Muscle layer of colon (tissue), 2 donors: ENCODE results near the gene MTF2.

Source experiments
- H3K27ac ChIP-seq: one replicate; pipeline ENCODE4 v1.7.0; 2013; ENCODE audit warnings: low read depth, mild to moderate bottlenecking, low read length, moderate library complexity
- H3K27me3 ChIP-seq, 2 donors: one replicate each; pipeline ENCODE4 v1.7.0; 2013; ENCODE audit warnings: low read length in 2 of 2, mild to moderate bottlenecking in 2 of 2; ENCODE audit not compliant: insufficient read depth in 2 of 2, control insufficient read depth in 1 of 2
- H3K36me3 ChIP-seq: one replicate; pipeline ENCODE4 v1.7.0; 2013; ENCODE audit warnings: mild to moderate bottlenecking, low read length; ENCODE audit not compliant: insufficient read depth
- H3K4me1 ChIP-seq: one replicate; pipeline ENCODE4 v1.7.0; 2013; ENCODE audit warnings: mild to moderate bottlenecking, low read length; ENCODE audit not compliant: insufficient read depth
- H3K4me3 ChIP-seq, 2 donors: one replicate each; pipeline ENCODE4 v1.7.0; 2013; ENCODE audit warnings: low read length in 2 of 2, low read depth in 1 of 2, mild to moderate bottlenecking in 1 of 2, moderate library complexity in 1 of 2
- H3K9ac ChIP-seq: one replicate; pipeline ENCODE4 v1.7.0; 2013; ENCODE audit warnings: low read length
- H3K9me3 ChIP-seq: one replicate; pipeline ENCODE4 v1.7.0; 2013; ENCODE audit warnings: mild to moderate bottlenecking, low read length
- donor health status: abdominal sarcoma.
- donor health status: Adenocarcinoma of cecum.

Gene MTF2

GRCh38 chr1:93114391-93114790, 35.3 kb downstream of the MTF2 start:
- Histone ChIP-seq H3K27me3 (no peaks in the 10 kb centered on the region), H3K9me3 (no peaks in the 10 kb centered on the region), H3K4me1 (no peaks in the 10 kb centered on the region), H3K4me3 (no peak overlapping the region), H3K9ac (no peak overlapping the region), H3K36me3 (peaks cover 14% of the 10 kb centered on the region), H3K27ac (no peak overlapping the region)

DNA sequence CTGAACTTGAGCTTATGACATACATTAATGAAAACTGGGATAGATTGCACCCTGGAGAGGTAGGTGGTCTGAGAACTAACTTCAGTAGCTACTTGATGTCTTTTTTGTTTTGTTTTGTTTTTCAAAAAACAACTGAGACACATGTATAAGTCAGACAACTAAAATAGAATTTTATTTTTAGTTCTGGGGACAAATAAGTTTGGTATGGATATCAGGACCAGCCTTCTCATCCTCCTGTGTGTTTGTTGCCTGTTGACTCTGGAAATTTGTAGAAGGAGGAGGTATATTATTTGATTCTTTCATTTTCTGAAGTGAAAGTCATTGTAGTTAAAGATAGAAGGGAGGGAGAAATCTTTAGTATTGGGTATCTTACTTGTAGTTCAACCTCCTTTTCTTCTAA, 41.5 kb downstream of the MTF2 start:
- no peak overlapping the region for H3K4me3 ChIP-seq
- no peaks in the 10 kb centered on the region for H3K4me1 ChIP-seq
- no peaks in the 10 kb centered on the region for H3K27me3 ChIP-seq
- no peaks in the 10 kb centered on the region for H3K9me3 ChIP-seq
- H3K36me3 ChIP-seq = peaks cover 22% of the 10 kb centered on the region
- no peak overlapping the region for H3K27ac ChIP-seq
- no peak overlapping the region for H3K9ac ChIP-seq

DNA sequence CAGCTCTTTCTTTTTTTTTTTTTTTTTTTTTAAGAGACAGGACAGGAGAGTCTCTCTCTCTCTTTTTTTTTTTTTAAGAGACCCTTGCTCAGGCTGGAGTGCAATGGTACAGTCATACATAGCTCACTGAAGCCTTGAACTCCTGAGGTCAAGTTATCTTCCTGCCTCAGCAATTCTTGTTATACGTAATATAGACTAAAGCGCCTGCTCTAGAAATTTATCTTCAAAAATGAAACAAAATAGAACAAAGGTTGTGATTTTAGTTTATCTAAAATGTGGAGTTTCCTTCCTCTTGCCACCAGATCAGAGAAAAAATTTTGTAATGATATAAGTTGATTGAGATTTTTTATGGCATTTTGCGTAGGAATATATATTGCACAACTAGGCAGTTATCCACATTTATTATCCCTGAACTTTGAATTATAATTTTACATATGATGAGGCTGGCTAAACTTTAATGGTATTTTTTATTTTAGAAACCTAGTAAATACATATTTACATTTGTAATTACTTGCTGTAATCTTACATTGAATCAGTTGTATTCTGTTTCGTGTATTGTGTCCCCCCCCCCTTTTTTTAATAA, 44.2 kb downstream of the MTF2 start:
- Histone ChIP-seq H3K4me3 (no peak overlapping the region), H3K9me3 (no peaks in the 10 kb centered on the region), H3K27ac (no peak overlapping the region), H3K36me3 (peaks cover 19% of the 10 kb centered on the region), H3K9ac (no peak overlapping the region), H3K27me3 (no peaks in the 10 kb centered on the region), H3K4me1 (no peaks in the 10 kb centered on the region)

DNA sequence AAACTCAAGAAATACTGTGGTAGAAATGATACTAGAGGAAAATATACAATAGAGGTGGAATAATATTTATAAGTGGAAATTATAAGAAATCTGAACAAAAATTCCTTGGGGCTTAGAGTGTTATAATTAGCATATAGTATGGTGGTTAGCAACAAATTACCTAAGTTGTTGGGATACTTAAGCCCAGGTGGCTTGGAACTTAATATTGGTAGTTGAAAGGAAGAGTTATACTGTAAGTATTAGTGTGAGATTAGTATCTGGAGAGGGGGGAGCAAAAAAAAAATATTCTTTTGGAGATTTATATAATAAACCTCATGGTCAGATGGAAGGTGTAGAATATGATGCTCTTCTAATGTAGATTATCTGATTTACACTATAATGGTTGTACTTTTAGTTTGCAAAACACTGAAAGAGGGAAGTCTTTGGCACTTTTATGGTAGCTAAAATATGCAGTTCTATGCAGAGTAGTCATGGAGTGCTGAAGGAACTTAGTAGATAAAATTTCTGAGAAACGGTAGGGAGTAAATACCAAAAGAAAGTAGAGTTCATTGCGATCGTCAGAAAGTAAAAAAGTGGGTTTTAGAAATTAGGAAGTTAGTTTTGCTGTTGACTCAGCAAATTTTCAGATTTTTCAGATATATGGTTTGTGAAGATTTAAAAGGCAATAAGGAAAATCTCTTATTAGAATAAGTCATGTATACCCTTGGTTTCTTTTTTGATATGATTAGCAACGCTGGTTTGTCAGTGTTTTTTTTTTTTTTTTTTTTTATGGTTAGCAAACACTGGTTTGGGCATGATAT, 45.7 kb downstream of the MTF2 start:
- no peak overlapping the region for H3K4me3 ChIP-seq
- H3K9ac ChIP-seq = no peak overlapping the region
- no peaks in the 10 kb centered on the region for H3K27me3 ChIP-seq
- no peaks in the 10 kb centered on the region for H3K4me1 ChIP-seq
- H3K36me3 ChIP-seq = peaks cover 11% of the 10 kb centered on the region
- no peak overlapping the region for H3K27ac ChIP-seq
- H3K9me3 ChIP-seq = no peaks in the 10 kb centered on the region

DNA sequence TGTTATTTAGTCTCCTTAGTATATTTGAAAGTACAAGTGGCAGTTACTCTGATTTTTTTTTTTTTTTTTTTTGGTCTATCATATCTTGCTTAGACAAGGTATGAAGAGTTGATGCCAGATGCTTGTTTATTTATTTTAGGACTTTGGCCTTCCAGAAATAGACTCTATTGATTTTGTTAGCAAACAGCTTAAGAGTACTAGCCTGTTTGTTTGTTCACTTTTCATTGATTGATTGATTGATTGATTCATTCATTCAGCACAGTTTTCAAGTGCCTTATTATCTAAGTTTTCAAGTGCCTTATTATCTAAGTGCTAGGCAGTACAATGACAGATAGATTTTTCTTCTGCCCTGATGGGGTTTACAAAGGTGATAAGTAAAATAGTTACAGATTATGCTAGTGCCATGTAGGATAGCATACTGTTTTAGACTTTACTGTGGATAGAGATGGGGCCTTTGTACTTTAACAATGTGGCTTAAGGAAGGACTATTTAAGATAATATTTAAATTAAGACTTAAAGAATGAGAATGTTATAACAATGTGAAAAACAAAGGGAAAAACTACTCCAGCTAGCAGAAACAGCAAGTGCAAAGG, 50.5 kb downstream of the MTF2 start:
- Histone ChIP-seq H3K4me1 (no peaks in the 10 kb centered on the region), H3K9ac (no peak overlapping the region), H3K27me3 (no peaks in the 10 kb centered on the region), H3K27ac (no peak overlapping the region), H3K9me3 (no peaks in the 10 kb centered on the region), H3K4me3 (no peak overlapping the region), H3K36me3 (peaks cover 12% of the 10 kb centered on the region)

GRCh38 chr1:93132638-93133037, 53.6 kb downstream of the MTF2 start:
- Histone ChIP-seq H3K36me3 (peaks cover 12% of the 10 kb centered on the region), H3K9ac (no peak overlapping the region), H3K27ac (no peak overlapping the region), H3K4me3 (no peak overlapping the region), H3K27me3 (no peaks in the 10 kb centered on the region), H3K4me1 (no peaks in the 10 kb centered on the region), H3K9me3 (no peaks in the 10 kb centered on the region)

DNA sequence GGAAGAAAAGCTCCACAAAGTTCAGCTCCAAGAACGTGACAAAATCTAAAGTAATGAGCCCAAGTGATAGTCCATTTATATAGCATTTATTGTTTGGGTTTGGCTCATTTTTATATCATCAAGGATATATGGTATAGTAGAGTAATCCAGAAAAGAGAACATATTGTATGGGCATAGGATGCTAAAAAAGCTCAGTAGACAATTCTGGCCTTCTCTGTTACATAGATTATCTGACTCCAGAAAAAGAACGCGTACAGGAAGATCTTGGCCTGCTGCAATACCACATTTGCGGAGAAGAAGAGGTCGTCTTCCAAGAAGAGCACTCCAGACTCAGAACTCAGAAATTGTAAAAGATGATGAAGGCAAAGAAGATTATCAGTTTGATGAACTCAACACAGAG, 57.4 kb downstream of the MTF2 start:
- Histone ChIP-seq H3K9me3 (no peaks in the 10 kb centered on the region), H3K4me1 (no peaks in the 10 kb centered on the region), H3K4me3 (no peak overlapping the region), H3K9ac (no peak overlapping the region), H3K27me3 (no peaks in the 10 kb centered on the region), H3K27ac (no peak overlapping the region), H3K36me3 (peaks cover 13% of the 10 kb centered on the region)

- Histone ChIP-seq H3K36me3 (peaks cover 13% of the 10 kb centered on the region), H3K9me3 (no peaks in the 10 kb centered on the region), H3K9ac (no peak overlapping the region), H3K4me3 (no peak overlapping the region), H3K27me3 (no peaks in the 10 kb centered on the region), H3K4me1 (no peaks in the 10 kb centered on the region), H3K27ac (no peak overlapping the region)
Measured at GRCh38 chr1:93137604-93138292, 58.7 kb downstream of the MTF2 start.

DNA sequence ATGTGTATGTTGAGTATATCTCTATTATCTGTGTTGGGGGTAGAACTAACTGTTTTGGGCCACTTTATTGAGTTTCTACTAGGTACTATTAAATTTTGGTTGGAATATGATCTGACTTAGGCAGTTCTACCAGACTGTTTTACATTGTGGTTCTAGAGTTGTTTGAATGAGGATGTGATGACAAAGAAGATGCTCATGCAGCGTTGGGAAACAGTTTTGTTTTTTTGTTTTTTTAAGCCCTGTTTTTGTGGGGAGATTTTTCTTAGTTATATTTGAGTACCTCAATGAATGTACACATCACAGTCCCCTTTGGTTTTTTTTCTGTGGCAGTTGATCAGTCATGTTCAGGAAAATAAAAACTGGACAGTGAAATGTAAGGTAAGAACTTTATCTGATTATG, 61.0 kb downstream of the MTF2 start:
- no peak overlapping the region for H3K4me3 ChIP-seq
- H3K9ac ChIP-seq = no peak overlapping the region
- H3K36me3 ChIP-seq = peaks cover 6% of the 10 kb centered on the region
- H3K27me3 ChIP-seq = no peaks in the 10 kb centered on the region
- H3K9me3 ChIP-seq = no peaks in the 10 kb centered on the region
- H3K27ac ChIP-seq = no peak overlapping the region
- no peaks in the 10 kb centered on the region for H3K4me1 ChIP-seq

DNA sequence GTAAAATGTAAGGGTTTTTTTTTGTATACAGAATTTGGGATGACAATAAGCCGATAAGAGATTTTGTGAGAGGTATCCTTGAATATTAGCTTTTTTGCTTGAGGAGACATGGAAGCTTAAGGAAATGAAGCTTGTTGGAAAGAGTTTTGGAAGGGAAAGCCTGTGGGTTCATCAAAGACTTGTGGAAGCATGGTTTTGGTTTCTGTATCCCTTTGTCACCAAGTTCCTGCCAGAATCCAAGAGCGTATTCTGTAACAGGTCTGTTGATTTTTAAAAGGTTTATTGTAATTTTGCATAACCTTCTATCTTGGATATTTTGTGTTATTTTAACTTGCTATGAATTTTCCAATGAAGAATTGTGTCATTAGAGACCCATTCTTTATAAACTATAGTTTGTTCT, 63.1 kb downstream of the MTF2 start:
- no peaks in the 10 kb centered on the region for H3K27me3 ChIP-seq
- H3K27ac ChIP-seq = no peak overlapping the region
- no peak overlapping the region for H3K4me3 ChIP-seq
- no peaks in the 10 kb centered on the region for H3K4me1 ChIP-seq
- H3K9me3 ChIP-seq = no peaks in the 10 kb centered on the region
- peaks cover 5% of the 10 kb centered on the region for H3K36me3 ChIP-seq
- H3K9ac ChIP-seq = no peak overlapping the region

DNA sequence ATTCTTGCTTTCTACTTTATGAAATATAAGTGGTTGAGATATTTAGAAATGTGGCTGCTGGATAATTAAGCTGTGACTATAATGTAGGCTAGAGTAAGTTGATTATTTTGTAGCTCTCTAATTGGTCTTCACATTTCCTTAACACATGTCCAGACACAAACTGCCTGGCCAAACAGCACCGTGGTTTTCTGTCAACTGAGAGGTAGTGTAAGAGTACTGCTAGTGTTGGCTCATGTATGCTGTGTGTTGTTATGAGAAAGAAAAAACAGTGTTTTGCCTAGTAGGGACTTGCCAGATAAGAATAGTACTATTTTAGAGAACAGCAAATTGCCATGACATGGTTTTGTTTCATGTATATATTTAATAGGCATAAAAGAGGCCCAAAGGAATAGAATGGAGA, 64.1 kb downstream of the MTF2 start:
- Histone ChIP-seq H3K9ac (no peak overlapping the region), H3K4me3 (no peak overlapping the region), H3K36me3 (no peaks in the 10 kb centered on the region), H3K27me3 (no peaks in the 10 kb centered on the region), H3K4me1 (peaks cover 5% of the 10 kb centered on the region), H3K27ac (no peak overlapping the region), H3K9me3 (no peaks in the 10 kb centered on the region)
